ENCODE measurements around the gene PLLP. TPM values are rescaled to one million over a fixed set of nuclear protein-coding genes. Genes with fewer than 3 reads are reported as not detected.

PLLP gene
- total RNA-seq, 2 experiments from 2014 or later: 0.08 to 0.26 TPM

DNA sequence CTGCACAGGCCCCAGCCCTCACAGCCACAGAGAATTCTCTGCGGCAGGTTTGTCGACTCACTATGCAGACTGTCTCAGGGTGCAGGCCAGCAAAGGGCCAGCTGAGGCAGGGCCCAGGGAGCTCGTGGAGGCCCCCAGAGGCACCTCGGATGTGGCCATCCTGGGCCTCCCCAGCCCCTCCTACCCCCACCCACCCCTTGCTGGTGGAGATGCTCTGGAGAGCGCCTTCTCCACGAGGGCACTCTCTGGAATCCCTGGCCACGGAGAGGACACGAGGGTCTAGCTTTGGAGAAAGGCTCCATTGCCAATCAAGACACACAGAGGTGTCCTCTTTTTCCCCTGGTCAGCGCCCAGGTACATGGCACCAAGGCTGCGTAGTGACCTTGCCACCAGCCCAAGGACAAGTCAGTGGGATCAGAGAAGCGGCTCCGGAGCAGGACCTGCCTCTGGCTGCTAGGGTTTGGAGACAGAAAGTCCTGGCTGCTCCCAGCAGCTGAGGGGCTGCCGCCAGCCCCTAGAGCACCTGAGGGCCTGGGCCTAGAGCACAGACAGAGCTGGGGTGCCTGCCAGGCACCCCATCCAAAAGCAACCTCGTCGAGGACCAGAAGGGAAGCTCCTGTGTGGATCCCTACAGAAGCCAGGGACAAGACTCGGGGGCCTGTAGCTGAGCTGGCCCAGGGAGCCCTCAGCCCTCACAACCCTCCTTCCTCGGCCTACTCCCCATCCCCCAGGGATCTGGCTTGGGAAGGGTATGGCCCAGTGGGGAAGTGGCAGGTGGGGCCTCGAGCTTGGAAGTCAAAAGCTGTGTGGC, 20.7 kb downstream of the PLLP start:
- Mint-ChIP-seq H3K4me1 (peaks cover 29% of the 10 kb centered on the region), H3K27me3 (no peaks in the 10 kb centered on the region), H3K4me3 (no peak overlapping the region), H3K9me3 (no peaks in the 10 kb centered on the region), H3K36me3 (no peaks in the 10 kb centered on the region), H3K27ac (no peak overlapping the region)
- POLR2A ChIA-PET: interaction anchor here (2.2 kb wide), 1 partner anchor 19 kb away, joined by 6 read pairs; the partner anchor contains the start of gene ARL2BP
- ATAC-seq (ENCODE audit: low read depth): no peak
- peak; percentile 22 for DNase-seq

GRCh38 chr16:57262841-57263540, 21.5 kb downstream of the PLLP start:
- Mint-ChIP-seq H3K9me3 (no peaks in the 10 kb centered on the region), H3K4me1 (peaks cover 26% of the 10 kb centered on the region), H3K27ac (no peak overlapping the region), H3K36me3 (no peaks in the 10 kb centered on the region), H3K27me3 (no peaks in the 10 kb centered on the region), H3K4me3 (no peak overlapping the region)
- no peak for ATAC-seq (ENCODE audit: low read depth)
- POLR2A ChIA-PET: interaction anchor here (2.2 kb wide), 1 partner anchor 18 kb away, joined by 6 read pairs; the partner anchor contains the start of gene ARL2BP
- DNase-seq: peak; percentile 21

DNA sequence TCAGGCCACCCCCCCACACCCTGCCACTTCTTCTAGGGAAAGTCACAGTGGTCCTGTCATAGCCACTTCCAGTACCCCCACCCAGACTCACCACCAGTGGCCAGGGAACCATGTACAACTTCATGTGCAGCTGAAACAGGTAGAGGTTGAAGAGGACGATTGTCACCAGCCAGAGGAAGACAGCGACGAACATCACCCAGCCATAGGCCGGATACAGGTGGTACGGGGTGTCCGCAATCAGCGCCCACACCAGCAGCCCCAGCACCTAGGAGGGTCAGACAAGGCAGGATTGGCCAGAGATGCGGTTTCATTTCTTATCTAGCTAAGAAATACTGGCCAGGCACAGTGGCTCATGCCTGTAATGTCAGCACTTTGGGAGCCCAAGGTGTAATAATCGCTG, 22.7 kb downstream of the PLLP start:
- no peak overlapping the region for H3K27ac Mint-ChIP-seq
- no peak overlapping the region for H3K4me3 Mint-ChIP-seq
- peak; percentile 19 for DNase-seq
- no peaks in the 10 kb centered on the region for H3K36me3 Mint-ChIP-seq
- H3K4me1 Mint-ChIP-seq: peaks cover 20% of the 10 kb centered on the region
- no peaks in the 10 kb centered on the region for H3K27me3 Mint-ChIP-seq
- no peak for ATAC-seq (ENCODE audit: low read depth)
- POLR2A ChIA-PET: no interaction called here
- H3K9me3 Mint-ChIP-seq: no peaks in the 10 kb centered on the region

DNA sequence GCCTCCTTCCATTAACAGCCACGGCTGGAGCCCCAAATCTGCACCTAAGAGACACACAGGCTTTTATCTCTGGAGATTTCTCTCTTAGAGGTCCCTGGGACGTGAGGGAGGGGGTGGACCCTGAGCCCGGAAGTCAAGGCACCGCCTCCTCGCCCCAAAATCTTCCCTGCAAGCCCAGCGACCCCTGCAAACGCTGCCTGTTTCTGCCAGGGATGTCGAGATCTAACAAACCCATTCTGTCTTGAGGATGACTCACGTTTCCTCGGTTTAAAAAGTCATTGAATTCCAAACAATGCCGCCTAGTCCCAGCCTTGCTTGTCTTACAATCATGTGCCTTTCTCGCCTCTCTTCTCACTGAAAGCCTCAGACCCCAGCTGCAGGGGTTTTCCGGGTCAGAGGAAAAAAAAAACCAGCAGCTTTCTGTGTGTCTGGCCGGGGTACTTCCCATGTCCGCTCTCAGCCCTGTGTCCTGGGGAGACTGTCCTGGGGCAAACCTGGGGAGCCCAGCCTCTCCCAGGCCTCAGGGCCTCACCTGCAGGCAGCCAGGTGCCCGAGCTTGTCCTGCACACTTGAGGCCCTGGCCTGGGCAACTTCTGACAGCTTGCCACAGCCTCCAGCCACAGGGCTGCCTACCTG, 24.1 kb downstream of the PLLP start:
- ATAC-seq (ENCODE audit: low read depth) (peak; percentile 62), DNase-seq (peak; percentile 43)
- Mint-ChIP-seq H3K36me3 (no peaks in the 10 kb centered on the region), H3K27me3 (no peaks in the 10 kb centered on the region), H3K4me3 (peak overlapping the region; percentile 55), H3K9me3 (no peaks in the 10 kb centered on the region), H3K27ac (peak overlapping the region; percentile 87), H3K4me1 (peaks cover 12% of the 10 kb centered on the region)
- POLR2A ChIA-PET: no interaction called here

DNA sequence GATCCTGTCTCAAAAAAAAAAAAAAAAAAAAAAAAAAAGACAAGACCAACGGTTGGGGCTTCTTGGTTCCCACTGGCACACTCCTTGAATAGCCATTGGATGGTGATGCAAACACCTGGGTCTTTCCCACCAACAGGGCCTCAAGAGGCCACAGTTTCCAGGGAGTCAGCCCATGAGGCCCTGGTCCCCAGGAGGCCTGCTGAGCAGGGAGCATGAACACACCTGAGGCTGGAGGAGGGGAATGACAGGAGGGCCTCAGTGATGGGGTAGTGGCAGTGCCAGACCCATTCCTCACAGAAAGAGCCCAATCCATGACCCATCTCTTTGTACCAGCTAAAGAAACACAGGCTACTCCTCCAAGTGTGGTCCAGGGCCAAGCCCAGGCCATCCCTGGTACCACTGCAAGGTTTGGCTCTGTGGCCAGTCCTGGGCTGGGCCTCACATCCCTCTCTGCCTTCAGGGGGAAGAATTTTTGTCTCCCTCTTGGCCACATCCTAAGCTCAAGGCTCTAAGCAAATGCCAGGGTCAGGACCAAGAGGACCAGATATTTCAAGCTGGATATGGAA, 25.5 kb downstream of the PLLP start:
- H3K27ac Mint-ChIP-seq: no peak overlapping the region
- POLR2A ChIA-PET: interaction anchor here (0.6 kb wide), 2 partner anchors 48 to 159 kb away, joined by 3 to 6 read pairs; no protein-coding TSS in a partner anchor

DNA sequence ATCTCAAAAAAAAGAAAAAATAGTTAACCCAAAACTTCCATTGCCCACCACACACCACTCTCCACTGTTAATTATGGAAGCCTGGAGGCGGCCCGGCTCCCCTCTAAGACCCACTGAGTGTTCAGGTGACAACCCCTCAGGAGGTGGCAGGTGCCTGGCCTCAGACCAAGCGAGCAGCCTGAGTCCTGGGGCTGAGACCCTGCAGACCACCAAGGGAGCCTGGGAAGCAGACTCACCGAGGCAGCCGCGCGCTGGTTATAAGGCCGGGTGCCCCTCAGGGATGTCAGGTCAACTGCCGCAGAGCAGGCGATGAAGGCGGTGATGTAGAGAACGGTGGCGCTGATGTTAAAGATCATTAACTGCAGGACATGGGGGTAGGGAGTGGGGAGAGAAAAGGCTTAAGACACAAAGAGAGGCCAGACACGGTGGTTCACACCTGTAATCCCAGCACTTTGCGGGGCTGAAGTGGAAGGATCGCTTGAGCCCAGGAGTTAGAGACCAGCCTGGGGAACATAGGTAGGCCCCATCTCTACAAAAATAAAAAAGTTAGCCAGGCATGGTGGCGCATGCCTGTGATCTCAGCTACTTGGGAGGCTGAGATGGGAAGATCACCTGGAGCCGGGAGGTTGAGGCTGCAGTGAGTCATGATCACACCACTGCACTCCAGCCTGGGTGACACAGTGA, 26.1 kb downstream of the PLLP start:
- Mint-ChIP-seq H3K27ac (no peak overlapping the region), H3K4me1 (peaks cover 10% of the 10 kb centered on the region), H3K27me3 (no peaks in the 10 kb centered on the region), H3K36me3 (peaks cover 3% of the 10 kb centered on the region), H3K9me3 (no peaks in the 10 kb centered on the region), H3K4me3 (no peak overlapping the region)
- POLR2A ChIA-PET: interaction anchor here (0.6 kb wide), 1 partner anchor 159 kb away, joined by 6 read pairs; no protein-coding TSS in a partner anchor
- no peak for ATAC-seq (ENCODE audit: low read depth)
- DNase-seq: peak; percentile 18

More for the DNA sequence above, 25.5 kb downstream of the PLLP start:
- H3K27me3 Mint-ChIP-seq: no peaks in the 10 kb centered on the region
- H3K4me1 Mint-ChIP-seq: peaks cover 10% of the 10 kb centered on the region
- no peak for ATAC-seq (ENCODE audit: low read depth)
- H3K36me3 Mint-ChIP-seq: peaks cover 2% of the 10 kb centered on the region
- DNase-seq: peak; percentile 20
- no peaks in the 10 kb centered on the region for H3K9me3 Mint-ChIP-seq
- no peak overlapping the region for H3K4me3 Mint-ChIP-seq

DNA sequence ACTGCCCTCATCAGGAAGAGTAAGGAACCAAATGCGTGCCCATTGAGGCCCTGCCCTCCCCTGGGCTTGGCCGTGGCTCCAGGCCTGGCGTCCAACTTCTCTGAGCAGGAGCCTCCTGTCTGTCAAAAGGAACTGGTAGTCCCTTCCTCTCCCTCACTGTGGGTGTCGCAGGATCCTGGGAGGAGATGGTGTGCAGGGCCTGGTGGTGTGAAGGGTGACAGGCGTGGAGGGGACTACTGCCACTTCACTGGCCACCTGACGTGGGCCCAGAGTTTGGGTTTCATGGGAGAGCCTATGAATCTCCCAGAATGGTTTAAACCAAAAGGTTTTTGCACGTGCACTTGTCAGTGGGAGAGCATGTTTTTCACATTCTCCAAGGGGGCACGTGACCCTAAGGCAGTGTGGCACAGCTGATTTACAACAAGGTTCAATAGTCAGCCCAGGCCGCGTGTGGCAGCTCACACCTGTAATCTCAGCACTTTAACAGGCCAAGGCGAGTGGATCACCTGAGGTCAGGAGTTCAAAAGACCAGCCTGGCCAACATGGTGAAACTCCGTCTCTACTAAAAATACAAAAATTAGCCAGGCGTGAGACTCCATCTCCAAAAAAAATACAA, 26.9 kb downstream of the PLLP start:
- Mint-ChIP-seq H3K27ac (no peak overlapping the region), H3K27me3 (no peaks in the 10 kb centered on the region), H3K9me3 (no peaks in the 10 kb centered on the region), H3K36me3 (peaks cover 7% of the 10 kb centered on the region), H3K4me1 (peaks cover 10% of the 10 kb centered on the region), H3K4me3 (no peak overlapping the region)
- ATAC-seq (ENCODE audit: low read depth) (no peak), DNase-seq (peak; percentile 15)
- POLR2A ChIA-PET: interaction anchor here (1.0 kb wide), 1 partner anchor 12 kb away, joined by 3 read pairs; the partner anchor contains the start of gene ARL2BP

- DNase-seq (peak; percentile 18), ATAC-seq (ENCODE audit: low read depth) (no peak)
- H3K27me3 Mint-ChIP-seq: no peaks in the 10 kb centered on the region
- no peak overlapping the region for H3K4me3 Mint-ChIP-seq
- no peak overlapping the region for H3K27ac Mint-ChIP-seq
- peaks cover 14% of the 10 kb centered on the region for H3K36me3 Mint-ChIP-seq
- H3K4me1 Mint-ChIP-seq: peaks cover 10% of the 10 kb centered on the region
- no peaks in the 10 kb centered on the region for H3K9me3 Mint-ChIP-seq
- POLR2A ChIA-PET: interaction anchor here (1.0 kb wide), 1 partner anchor 11 kb away, joined by 3 read pairs; the partner anchor contains the start of gene ARL2BP
Observed at GRCh38 chr16:57256601-57257395, 27.7 kb downstream of the PLLP start.

DNA sequence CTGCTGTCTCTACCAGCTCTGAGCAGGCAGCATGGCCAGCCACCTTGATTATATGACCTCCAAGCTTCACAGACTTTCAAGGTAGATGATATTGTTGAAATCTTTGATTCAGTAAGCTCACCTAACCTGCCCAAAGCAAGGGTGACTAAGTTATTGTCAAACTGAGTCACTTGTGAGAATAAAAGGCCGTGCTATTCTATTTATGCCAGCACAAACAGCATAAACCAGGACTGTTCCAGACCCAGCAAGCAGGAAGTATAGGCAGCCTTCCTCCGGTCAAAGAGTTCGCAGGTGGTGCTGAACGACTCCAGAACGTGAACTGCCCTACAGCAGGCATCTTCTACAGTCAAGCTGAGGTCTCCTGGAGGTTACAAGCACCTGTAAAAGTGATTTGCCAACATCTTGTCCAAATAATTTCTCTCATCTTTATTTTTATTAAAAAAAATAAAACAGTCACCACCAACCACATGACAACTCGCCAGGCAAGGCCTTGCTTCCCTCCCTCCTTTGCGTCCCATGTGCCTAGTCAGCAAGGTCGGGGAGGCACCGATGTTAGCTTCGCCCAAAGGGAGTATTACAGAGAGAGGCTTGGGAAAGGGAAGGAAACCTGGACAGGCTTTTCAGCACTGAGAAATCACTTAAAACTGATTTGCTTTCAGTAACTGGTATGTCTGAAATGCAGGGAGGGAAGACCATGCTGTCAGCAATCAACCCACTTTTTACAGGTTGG, 28.6 kb downstream of the PLLP start:
- Mint-ChIP-seq H3K27me3 (no peaks in the 10 kb centered on the region), H3K27ac (no peak overlapping the region), H3K4me1 (peaks cover 8% of the 10 kb centered on the region), H3K4me3 (no peak overlapping the region), H3K9me3 (no peaks in the 10 kb centered on the region), H3K36me3 (peaks cover 19% of the 10 kb centered on the region)
- ATAC-seq (ENCODE audit: low read depth) (no peak), DNase-seq (no peak)
- POLR2A ChIA-PET: interaction anchor here (1.1 kb wide), 1 partner anchor 9 kb away, joined by 3 read pairs; no protein-coding TSS in a partner anchor

DNA sequence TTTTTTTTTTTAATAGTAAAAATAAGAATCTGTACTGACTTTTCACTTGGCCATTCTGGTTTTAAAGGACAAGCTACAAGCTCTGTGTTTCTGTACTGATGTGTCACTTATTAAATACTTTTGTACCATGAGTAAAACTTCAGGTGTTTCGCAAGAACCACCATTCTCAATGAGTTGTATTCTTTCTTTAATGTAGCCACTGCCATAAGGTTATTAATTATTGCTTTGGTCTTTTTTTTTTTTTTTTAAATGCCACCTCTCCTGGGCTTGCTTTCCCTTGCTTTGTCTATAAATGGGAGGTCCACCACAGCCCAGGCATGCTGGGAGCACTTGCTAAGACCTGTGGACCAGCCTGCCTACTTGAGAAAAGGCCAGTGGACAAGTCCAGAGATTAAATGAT, 31.0 kb downstream of the PLLP start:
- no peaks in the 10 kb centered on the region for H3K9me3 Mint-ChIP-seq
- POLR2A ChIA-PET: no interaction called here
- ATAC-seq (ENCODE audit: low read depth): no peak

GRCh38 chr16:57252148-57252721, 32.2 kb downstream of the PLLP start:
- Mint-ChIP-seq H3K4me1 (no peaks in the 10 kb centered on the region), H3K27me3 (no peaks in the 10 kb centered on the region), H3K9me3 (no peaks in the 10 kb centered on the region), H3K36me3 (peaks cover 27% of the 10 kb centered on the region), H3K4me3 (no peak overlapping the region), H3K27ac (no peak overlapping the region)
- no peak for ATAC-seq (ENCODE audit: low read depth)
- DNase-seq: no peak
- POLR2A ChIA-PET: no interaction called here

More for the DNA sequence above, 31.0 kb downstream of the PLLP start:
- Mint-ChIP-seq H3K27me3 (no peaks in the 10 kb centered on the region), H3K36me3 (peaks cover 21% of the 10 kb centered on the region), H3K27ac (no peak overlapping the region), H3K4me3 (no peak overlapping the region), H3K4me1 (no peaks in the 10 kb centered on the region)
- no peak for DNase-seq
